Stomach (tissue), 9 donors: ENCODE measurements around the gene TET3. TPM values are rescaled to one million over a fixed set of nuclear protein-coding genes. Genes with fewer than 3 reads are reported as not detected.

Experiments
- DNase-seq, 2 donors: peaks; one replicate each; pipeline versions ENCODE4 v3.0.0 to v3.0.0-alpha.2; 2013 to 2019
- H3K27ac ChIP-seq, 5 donors: fragments of 200-600 bp in 4 of 5; sonication (generic) in 4 of 5; one replicate each; pipeline ENCODE4 v1.5.1; 2013 to 2019; ENCODE audit warnings: mild to moderate bottlenecking in 1 of 5, moderate library complexity in 1 of 5
- H3K27me3 ChIP-seq, 3 donors: fragments of 200-600 bp; sonication (generic); one replicate each; pipeline ENCODE4 v1.5.1; 2017 to 2019; ENCODE audit warnings: mixed run types in 1 of 3
- H3K36me3 ChIP-seq, 4 donors: fragments of 200-600 bp; sonication (generic); 1 replicate in 3 of 4; 2 replicates in 1 of 4; pipeline ENCODE4 v1.5.1; 2016 to 2019
- H3K4me1 ChIP-seq, 4 donors: fragments of 200-600 bp; sonication (generic); one replicate each; pipeline ENCODE4 v1.5.1; 2016 to 2019
- H3K4me3 ChIP-seq, 4 donors: fragments of 200-600 bp; sonication (generic) in 3 of 4; one replicate each; pipeline ENCODE4 v1.5.1; 2016 to 2019; ENCODE audit warnings: mild to moderate bottlenecking in 1 of 4
- H3K9me3 ChIP-seq, 4 donors: fragments of 200-600 bp; sonication (generic); one replicate each; pipeline ENCODE4 v1.5.1; 2016 to 2019
- EP300 ChIP-seq: sonication (generic); formaldehyde crosslinking; IDR thresholded peaks from one replicate; pipeline ENCODE4 v1.6.1; 2017; ENCODE audit warnings: antibody characterized with exemption
- POLR2A ChIP-seq, 4 donors: fragments of 450-650 bp; IDR thresholded peaks; one replicate each; pipeline ENCODE4 v1.6.1; 2016; ENCODE audit warnings: antibody characterized with exemption in 4 of 4, control low read depth in 2 of 4, mild to moderate bottlenecking in 1 of 4, moderate library complexity in 1 of 4
- POLR2AphosphoS5 ChIP-seq, 3 donors: sonication (generic); formaldehyde crosslinking; IDR thresholded peaks; one replicate each; pipeline ENCODE4 v1.6.1; 2016; ENCODE audit warnings: antibody characterized with exemption in 3 of 3
- WGBS, 5 donors: extraction: QIAGEN DNeasy Blood & Tissue Kit in 3 of 5; methylation state at CpG; one replicate each; pipeline versions ENCODE4 v1.1.5 to v1.1.7; 2013 to 2018; 5-methylcytosine and 5-hydroxymethylcytosine counted together
- intact Hi-C: fragments of 100-400 bp; cut with DNase I; formaldehyde crosslinking; loops from one replicate; pipeline ENCODE4 v1.15.1; 2023; ENCODE audit warnings: low total_unique reads
- polyA plus RNA-seq, 3 donors: library from polyadenylated mRNA; stranded (reverse); fragments of 200-250 nt; gene quantifications; one replicate each; pipeline ENCODE4 v1.2.3, GENCODE V29; 2013
- total RNA-seq, 5 donors: library from RNA; depleted of rRNA; stranded (reverse); fragments of >200 nt; gene quantifications; one replicate each; pipeline versions ENCODE4 v1.1.0 to v1.2.3, GENCODE V29; 2014 to 2016
- TF ChIP-seq, protein P1 (sequence below), 7 experiments: fragments of 450-650 bp in 4 of 7; fragments of 200-600 bp in 3 of 7; sonication (generic) in 3 of 7; IDR thresholded peaks; one replicate each; pipeline ENCODE4 v1.5.1; 2016 to 2019; ENCODE audit warnings: antibody characterized with exemption in 7 of 7, control low read depth in 2 of 7, mild to moderate bottlenecking in 1 of 7
- donor health status: healthy with polysubstance abuse.
- donor health status: Bipolar disorder and iron deficiency.
- donor health status: healthy.

TET3 gene
- total and polyA plus RNA-seq, 8 donors = 1.7 to 31.5 (median 15.6) TPM

DNA sequence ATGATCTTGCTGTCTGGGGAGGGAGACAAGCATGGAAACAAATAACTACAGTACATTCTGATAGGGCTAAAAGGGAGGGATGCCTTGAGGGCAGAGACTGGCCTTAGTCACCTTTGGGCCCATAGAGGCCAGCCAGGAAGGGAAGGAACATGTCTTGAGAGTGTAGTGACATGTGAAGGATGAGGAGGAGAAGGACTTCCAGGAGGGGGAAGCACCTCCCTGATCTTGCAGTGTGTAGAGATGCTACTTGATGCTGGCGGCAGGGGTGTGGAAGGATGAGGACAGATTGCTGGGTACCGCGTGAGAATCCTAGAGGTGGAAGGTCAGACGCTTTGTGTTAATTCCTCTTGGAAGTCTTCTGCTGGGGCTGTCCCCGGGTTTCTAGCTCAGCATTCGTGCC, 13.1 kb downstream of the TET3 start:
- intact Hi-C loops = no loop called here
- Histone ChIP-seq H3K27me3 (no peaks in the 10 kb centered on the region), H3K27ac (no peak overlapping the region), H3K4me3 (no peak overlapping the region), H3K9me3 (no peaks in the 10 kb centered on the region), H3K4me1 (peaks cover 8 to 59% (median 27%) of the 10 kb centered on the region in 4 donors), H3K36me3 (peaks cover 0 to 9% (median 4%) of the 10 kb centered on the region in 4 donors)
- DNase-seq = no peak
- TF ChIP-seq POLR2AphosphoS5 (IDR thresholded peaks at IDR 0.05) = no peak
- no peak for TF ChIP-seq EP300
- TF ChIP-seq, protein P1, sequence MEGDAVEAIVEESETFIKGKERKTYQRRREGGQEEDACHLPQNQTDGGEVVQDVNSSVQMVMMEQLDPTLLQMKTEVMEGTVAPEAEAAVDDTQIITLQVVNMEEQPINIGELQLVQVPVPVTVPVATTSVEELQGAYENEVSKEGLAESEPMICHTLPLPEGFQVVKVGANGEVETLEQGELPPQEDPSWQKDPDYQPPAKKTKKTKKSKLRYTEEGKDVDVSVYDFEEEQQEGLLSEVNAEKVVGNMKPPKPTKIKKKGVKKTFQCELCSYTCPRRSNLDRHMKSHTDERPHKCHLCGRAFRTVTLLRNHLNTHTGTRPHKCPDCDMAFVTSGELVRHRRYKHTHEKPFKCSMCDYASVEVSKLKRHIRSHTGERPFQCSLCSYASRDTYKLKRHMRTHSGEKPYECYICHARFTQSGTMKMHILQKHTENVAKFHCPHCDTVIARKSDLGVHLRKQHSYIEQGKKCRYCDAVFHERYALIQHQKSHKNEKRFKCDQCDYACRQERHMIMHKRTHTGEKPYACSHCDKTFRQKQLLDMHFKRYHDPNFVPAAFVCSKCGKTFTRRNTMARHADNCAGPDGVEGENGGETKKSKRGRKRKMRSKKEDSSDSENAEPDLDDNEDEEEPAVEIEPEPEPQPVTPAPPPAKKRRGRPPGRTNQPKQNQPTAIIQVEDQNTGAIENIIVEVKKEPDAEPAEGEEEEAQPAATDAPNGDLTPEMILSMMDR (IDR thresholded peaks at IDR 0.05) = no peak
- TF ChIP-seq POLR2A (IDR thresholded peaks at IDR 0.05) = no peak
- 86 to 94% (median 89%) methylated on average over 6 of the region's 6 CpGs for WGBS, 5 donors

DNA sequence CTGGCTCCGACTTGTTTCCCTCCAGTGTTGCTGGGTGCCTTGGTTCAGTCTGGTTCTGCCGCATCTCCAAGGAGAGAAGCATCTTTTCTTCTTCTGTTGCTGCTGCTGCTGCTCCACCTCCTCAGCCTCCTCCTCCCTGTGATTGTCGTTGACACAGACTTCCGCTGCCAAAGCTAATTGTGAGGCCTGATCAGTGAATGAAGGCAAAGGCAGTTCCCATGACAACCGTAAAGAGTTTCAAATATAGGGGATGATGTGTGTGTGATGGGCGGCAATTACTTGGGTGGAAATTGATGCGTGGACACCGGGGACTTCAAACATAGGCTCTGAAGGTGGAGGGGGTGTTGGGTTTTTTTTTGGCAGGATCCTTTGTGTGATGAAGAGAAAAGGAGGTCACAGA, 13.7 kb downstream of the TET3 start:
- Histone ChIP-seq H3K9me3 (no peaks in the 10 kb centered on the region), H3K27ac (no peak overlapping the region), H3K4me3 (no peak overlapping the region), H3K4me1 (peaks cover 14 to 59% (median 33%) of the 10 kb centered on the region in 4 donors), H3K36me3 (peaks cover 0 to 9% (median 1%) of the 10 kb centered on the region in 4 donors), H3K27me3 (no peaks in the 10 kb centered on the region)
- WGBS, 5 donors = 80 to 89% (median 85%) methylated on average over 8 of the region's 8 CpGs
- no peak for DNase-seq
- intact Hi-C loops = no loop called here
- TF ChIP-seq, protein P1 (IDR thresholded peaks at IDR 0.05) = no peak
- TF ChIP-seq POLR2AphosphoS5 (IDR thresholded peaks at IDR 0.05) (no peak), POLR2A (IDR thresholded peaks at IDR 0.05) (no peak), EP300 (no peak)

DNA sequence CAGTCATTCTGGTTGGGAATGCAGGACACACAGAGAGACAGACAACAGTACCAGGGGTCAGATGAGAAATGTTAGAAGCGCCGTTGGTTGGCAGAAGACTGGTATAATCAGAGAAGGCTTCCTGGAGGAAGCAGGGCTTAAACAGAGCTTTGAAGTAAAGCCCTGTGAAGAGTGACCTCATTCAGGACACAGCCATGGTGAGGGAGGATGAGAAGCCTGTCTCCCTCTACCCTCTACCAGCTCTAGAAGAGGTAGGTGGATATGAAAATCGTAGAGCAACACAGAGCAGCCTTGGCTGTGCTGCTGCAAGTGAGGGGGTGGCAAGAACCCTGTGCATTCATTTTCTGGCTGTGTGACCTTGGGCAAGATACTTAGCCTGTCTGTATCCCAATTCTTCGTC, 14.2 kb downstream of the TET3 start:
- no peaks in the 10 kb centered on the region for H3K9me3 ChIP-seq

DNA sequence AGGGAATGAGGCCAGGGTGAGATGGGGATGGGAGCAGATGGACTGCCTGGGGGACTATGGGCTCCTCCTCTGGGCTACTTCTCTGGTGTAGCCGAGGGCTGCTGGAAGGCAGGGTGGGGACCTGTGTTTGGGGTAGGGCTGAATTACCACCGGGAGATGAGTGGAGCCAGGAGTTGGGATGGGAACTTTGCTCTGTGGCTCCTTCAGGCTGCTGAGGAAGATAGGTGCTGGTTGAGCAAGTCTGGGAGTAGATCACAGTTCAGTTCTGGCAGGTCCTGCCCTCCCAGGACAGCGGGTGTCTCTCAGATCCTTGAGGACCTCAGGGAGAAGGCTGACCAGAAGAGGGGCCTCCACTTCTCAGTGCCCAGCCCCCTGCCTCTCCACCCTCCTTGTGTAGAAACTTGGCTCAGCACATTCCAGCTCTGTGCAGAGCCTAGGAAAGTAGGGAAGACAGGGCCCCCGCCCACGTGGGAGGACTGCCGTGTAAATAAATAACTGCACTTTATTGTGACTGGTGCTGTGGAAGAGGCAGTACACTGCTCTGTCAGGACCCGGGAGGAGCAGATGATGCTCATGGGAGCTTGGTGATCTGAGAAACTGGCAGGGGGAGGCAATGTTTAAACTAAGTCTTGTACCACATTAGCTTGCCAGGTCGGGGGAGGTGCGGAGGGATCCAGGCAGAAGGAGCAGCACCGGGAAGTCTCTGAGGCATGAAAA, 15.3 kb downstream of the TET3 start:
- Histone ChIP-seq H3K4me3 (no peak overlapping the region), H3K27me3 (no peaks in the 10 kb centered on the region), H3K27ac (peak overlapping the region in 1 of 5 donors; percentile 21), H3K9me3 (no peaks in the 10 kb centered on the region), H3K4me1 (peaks cover 22 to 68% (median 49%) of the 10 kb centered on the region in 4 donors), H3K36me3 (peaks cover 0 to 9% (median 3%) of the 10 kb centered on the region in 4 donors)
- intact Hi-C loops = no loop called here
- WGBS, 5 donors = 18 to 27% (median 21%) methylated on average over 10 of the region's 10 CpGs
- DNase-seq = peak in 1 of 2 donors; percentile 78
- no peak for TF ChIP-seq EP300
- no peak for TF ChIP-seq POLR2A (IDR thresholded peaks at IDR 0.05)
- no peak for TF ChIP-seq POLR2AphosphoS5 (IDR thresholded peaks at IDR 0.05)
- TF ChIP-seq, protein P1 (IDR thresholded peaks at IDR 0.05) = no peak

More for the DNA sequence above, 14.2 kb downstream of the TET3 start:
- Histone ChIP-seq H3K4me3 (no peak overlapping the region), H3K36me3 (peaks cover 0 to 9% (median 1%) of the 10 kb centered on the region in 4 donors), H3K27ac (no peak overlapping the region), H3K27me3 (no peaks in the 10 kb centered on the region), H3K4me1 (peaks cover 19 to 59% (median 38%) of the 10 kb centered on the region in 4 donors)
- no peak for DNase-seq
- WGBS, 5 donors = 74 to 86% (median 78%) methylated on average over 4 of the region's 4 CpGs
- intact Hi-C loops = no loop called here
- TF ChIP-seq POLR2AphosphoS5 (IDR thresholded peaks at IDR 0.05) (no peak), EP300 (no peak), POLR2A (IDR thresholded peaks at IDR 0.05) (no peak)
- TF ChIP-seq, protein P1 (IDR thresholded peaks at IDR 0.05) = no peak
